Stomach smooth muscle (tissue), 2 donors: ENCODE measurements around the gene SRPX.

Experiments
- H3K27ac ChIP-seq: one replicate; pipeline ENCODE4 v1.7.0; 2013; ENCODE audit warnings: mild to moderate bottlenecking, low read length, inconsistent platforms
- H3K27me3 ChIP-seq, 2 donors: one replicate each; pipeline ENCODE4 v1.7.0; 2013; ENCODE audit warnings: low read length in 2 of 2; ENCODE audit not compliant: insufficient read depth in 2 of 2, control insufficient read depth in 1 of 2
- H3K36me3 ChIP-seq, 2 donors: one replicate each; pipeline ENCODE4 v1.7.0; 2013; ENCODE audit warnings: low read length in 2 of 2; ENCODE audit not compliant: control insufficient read depth in 2 of 2, insufficient read depth in 2 of 2
- H3K4me1 ChIP-seq: one replicate; pipeline ENCODE4 v1.7.0; 2013; ENCODE audit warnings: low read length; ENCODE audit not compliant: control insufficient read depth, insufficient read depth
- H3K4me3 ChIP-seq, 2 donors: one replicate each; pipeline ENCODE4 v1.7.0; 2013; ENCODE audit warnings: low read length in 2 of 2
- H3K9ac ChIP-seq, 2 donors: one replicate each; pipeline ENCODE4 v1.7.0; 2013; ENCODE audit warnings: low read length in 2 of 2, mild to moderate bottlenecking in 1 of 2
- H3K9me3 ChIP-seq, 2 donors: one replicate each; pipeline ENCODE4 v1.7.0; 2013; ENCODE audit warnings: low read length in 2 of 2; ENCODE audit not compliant: control insufficient read depth in 2 of 2
- donor health status: healthy.
- donor health status: Pancreatic carcinoma.

SRPX gene, protein sequence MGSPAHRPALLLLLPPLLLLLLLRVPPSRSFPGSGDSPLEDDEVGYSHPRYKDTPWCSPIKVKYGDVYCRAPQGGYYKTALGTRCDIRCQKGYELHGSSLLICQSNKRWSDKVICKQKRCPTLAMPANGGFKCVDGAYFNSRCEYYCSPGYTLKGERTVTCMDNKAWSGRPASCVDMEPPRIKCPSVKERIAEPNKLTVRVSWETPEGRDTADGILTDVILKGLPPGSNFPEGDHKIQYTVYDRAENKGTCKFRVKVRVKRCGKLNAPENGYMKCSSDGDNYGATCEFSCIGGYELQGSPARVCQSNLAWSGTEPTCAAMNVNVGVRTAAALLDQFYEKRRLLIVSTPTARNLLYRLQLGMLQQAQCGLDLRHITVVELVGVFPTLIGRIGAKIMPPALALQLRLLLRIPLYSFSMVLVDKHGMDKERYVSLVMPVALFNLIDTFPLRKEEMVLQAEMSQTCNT

DNA sequence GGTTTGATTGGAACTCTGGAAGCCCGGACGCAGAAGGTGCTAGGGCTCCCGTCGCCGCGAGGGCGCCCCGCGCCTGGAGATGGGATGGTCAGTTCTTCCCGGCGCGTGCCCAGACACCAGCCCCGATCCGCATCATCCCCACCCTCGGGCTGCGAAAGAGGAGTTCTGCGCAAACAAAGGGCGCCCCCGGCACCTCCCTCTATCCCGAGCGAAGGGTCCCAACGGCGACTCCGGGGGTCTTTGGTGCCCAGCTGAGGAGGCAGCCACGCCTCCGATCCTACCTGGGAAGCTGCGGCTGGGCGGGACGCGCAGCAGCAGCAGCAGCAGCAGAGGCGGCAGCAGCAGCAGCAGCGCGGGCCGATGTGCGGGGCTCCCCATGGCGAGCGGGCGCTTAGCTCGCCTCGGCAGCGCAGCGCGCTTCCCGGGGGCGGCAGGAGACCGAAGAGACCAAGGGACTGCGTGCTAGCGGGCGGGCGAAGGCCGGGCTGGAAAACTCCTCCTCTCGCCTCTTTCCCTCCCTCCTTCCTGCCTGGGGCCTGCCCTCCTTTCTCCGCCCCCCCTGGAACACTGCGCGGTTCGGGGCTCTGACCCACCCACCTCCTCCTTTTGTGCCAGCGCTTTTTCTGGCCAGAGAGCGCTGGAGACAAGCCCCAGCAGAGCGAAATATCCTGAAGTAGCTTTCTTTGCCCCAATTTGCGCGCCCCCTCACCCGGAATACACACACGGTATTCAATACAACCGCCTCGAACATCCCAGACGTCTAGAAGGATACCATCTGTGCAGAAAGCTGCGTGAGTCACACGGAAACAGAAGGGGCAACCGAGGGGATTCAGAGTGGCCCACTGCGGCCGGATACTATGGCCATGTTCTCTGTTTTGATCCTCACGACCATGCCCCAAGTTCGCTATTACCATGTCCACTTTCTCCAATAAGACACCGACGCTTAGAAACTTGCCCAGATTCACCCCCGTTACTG lies at the start of gene SRPX:
TSS of gene SRPX (minus strand) at position 457 of the 976 bp plus-strand sequence. CDS start at position 378, 79 bp downstream.
- H3K4me3 ChIP-seq, result peak within 1 kb of the TSS; percentile 72
- peak within 1 kb of the TSS; percentile 21 to 53 for H3K9ac ChIP-seq
- no peaks in the 10 kb centered on the region for H3K9me3 ChIP-seq
- no peaks in the 10 kb centered on the region for H3K36me3 ChIP-seq
- H3K4me1 ChIP-seq, result peaks cover 9% of the 10 kb centered on the region
- peaks cover 0 to 10% of the 10 kb centered on the region in 2 donors for H3K27me3 ChIP-seq
- H3K27ac ChIP-seq, result no peak within 1 kb of the TSS

DNA sequence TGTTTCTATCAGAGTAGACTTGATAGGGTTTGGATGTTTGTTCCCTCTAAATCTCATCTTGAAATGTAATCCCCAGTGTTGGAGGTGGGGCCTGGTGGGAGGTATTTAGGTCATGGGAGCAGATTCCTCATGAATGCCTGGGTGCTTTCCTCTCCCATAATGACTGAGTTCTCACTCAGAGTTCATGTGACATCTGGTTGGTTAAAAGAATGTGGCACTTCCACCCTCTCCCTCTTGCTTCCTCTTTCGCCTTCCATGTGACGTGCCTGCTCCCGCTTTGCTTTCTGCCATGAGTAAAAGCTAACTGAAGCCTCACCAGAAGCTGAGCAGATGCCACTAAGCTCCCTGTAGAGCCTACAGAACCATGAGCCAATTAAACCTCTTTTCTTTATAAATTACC lies 47.3 kb upstream of the SRPX start:
- H3K9ac ChIP-seq, result no peak overlapping the region
- no peak overlapping the region for H3K4me3 ChIP-seq
- no peaks in the 10 kb centered on the region for H3K4me1 ChIP-seq
- H3K36me3 ChIP-seq, result no peaks in the 10 kb centered on the region
- H3K27me3 ChIP-seq, result no peaks in the 10 kb centered on the region
- no peaks in the 10 kb centered on the region for H3K9me3 ChIP-seq
- H3K27ac ChIP-seq, result no peak overlapping the region

DNA sequence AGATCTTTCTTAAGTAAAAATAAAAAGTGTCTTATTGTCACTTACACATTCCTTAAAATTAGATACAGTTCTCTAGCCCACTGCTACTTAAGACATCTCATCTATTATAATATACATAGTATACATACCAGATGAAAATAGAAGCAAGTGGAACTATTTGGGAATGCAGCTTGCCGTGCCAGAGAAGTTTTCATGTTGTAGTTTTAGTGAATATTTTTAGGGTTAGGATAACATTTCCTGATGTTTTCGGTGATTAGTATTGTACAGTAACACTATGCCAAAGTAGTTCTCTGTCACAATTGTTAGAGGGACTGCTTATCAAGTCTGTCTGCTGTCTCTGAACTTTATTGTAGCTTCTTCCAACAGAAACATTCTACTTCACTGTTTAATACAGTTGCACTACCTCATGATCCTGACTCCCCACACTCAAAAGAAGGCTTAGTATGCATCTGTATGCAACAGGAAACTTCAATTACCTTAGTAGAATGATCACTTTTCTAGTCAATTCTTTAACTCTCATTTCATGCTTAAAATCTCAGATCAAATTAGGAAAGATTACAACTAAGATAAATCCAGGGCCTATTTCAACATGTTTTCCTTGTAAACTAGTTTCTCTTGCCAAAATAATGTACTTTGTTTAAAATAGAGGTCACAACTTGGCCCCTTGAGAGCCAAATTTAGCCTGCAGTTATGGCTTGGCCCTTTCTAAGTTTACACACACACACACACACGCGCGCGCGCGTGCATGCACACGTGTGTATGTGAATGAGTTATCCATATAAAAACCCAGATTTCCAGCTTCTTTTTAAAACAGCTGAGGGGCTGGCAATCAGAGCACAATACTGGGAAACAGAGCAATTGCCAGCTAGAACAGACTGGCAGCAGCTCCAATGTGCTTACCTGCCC lies 42.3 kb upstream of the SRPX start:
- Histone ChIP-seq H3K36me3 (no peaks in the 10 kb centered on the region), H3K27me3 (no peaks in the 10 kb centered on the region), H3K9ac (no peak overlapping the region), H3K4me1 (no peaks in the 10 kb centered on the region), H3K27ac (no peak overlapping the region), H3K4me3 (no peak overlapping the region), H3K9me3 (no peaks in the 10 kb centered on the region)

DNA sequence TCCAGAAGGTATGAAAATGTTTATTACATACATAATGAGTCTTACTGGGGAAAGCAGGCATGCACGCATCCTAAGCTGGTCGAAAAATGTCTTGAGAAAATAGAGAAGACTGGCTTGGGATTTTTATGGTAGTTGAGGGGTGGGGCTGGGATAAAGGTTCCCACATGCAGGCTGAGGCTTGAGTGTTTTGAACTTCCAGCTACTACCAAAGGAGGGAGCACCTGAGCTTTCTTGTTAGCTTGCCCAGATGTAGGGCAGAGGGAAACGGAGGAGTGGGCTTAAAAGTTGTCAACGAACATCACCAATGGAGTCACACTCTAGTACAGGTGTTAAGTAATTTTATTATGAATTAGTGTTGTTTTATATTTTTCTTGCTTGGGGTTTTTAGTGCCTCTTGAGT lies 39.6 kb upstream of the SRPX start:
- H3K27ac ChIP-seq, result no peak overlapping the region
- no peaks in the 10 kb centered on the region for H3K36me3 ChIP-seq
- no peak overlapping the region for H3K4me3 ChIP-seq
- no peak overlapping the region for H3K9ac ChIP-seq
- H3K4me1 ChIP-seq, result no peaks in the 10 kb centered on the region
- H3K9me3 ChIP-seq, result no peaks in the 10 kb centered on the region
- peaks cover 0 to 3% of the 10 kb centered on the region in 2 donors for H3K27me3 ChIP-seq

DNA sequence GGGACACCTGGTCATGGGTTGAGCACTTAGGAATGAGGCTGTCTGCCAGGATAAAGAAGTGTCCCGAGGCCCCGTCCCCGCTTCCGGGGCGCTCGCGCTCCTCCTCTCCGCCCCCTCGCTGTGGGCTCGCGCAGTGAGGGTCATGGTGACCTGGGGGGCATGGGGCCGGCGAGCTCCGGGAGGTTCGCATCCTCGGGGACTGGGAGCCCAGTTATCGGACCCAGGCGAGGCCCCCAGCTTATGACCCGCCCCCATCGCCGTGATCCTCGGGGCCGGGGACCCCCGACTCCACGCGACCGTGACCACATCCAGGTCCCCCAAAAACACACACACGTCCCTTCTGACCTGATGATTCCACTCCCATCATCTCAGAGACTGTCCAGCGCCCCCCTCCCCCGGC lies 35.3 kb upstream of the SRPX start:
- Histone ChIP-seq H3K9me3 (no peaks in the 10 kb centered on the region), H3K4me1 (no peaks in the 10 kb centered on the region), H3K4me3 (no peak overlapping the region), H3K27me3 (peaks cover 0 to 3% of the 10 kb centered on the region in 2 donors), H3K36me3 (no peaks in the 10 kb centered on the region), H3K27ac (no peak overlapping the region), H3K9ac (no peak overlapping the region)

DNA sequence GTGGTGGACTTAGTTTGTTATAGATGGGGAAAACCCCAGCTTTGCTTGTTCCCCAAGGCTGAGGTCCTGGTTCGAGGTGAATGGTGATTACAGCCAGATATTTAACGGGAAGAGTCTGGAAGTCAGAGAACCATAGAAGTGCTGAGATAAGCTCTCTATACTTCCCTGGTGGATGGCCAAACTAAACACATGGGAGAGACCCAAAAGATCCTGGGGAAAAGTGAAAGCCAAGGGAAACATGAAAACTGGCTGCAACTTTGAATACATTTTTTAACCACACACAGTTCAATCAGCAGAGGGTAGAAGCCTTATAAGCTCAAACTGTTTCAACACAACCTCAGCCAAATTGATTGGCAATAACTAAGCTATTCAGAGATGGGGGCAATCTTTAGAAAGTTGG lies 29.3 kb upstream of the SRPX start:
- Histone ChIP-seq H3K9ac (no peak overlapping the region), H3K27ac (no peak overlapping the region), H3K9me3 (no peaks in the 10 kb centered on the region), H3K4me1 (no peaks in the 10 kb centered on the region), H3K27me3 (no peaks in the 10 kb centered on the region), H3K4me3 (no peak overlapping the region), H3K36me3 (no peaks in the 10 kb centered on the region)

DNA sequence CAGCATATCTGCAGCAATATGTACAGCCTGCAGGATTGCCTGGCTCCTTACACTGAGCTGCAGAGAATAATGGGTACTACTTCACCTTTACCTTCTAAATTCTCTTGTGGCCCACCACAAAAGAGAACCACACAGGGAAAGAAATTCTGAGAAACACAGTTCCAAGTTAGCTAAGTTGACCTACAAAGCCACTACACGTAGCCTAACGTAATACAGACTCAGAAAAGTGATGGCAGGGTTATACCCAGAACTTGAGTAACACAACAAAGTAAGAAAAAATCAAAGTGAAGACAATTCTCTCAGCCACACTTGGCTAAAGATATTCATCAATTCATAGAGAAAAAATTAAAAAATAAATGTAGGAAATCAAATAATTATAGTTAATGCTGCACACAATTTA lies 26.4 kb upstream of the SRPX start:
- Histone ChIP-seq H3K27ac (no peak overlapping the region), H3K9me3 (no peaks in the 10 kb centered on the region), H3K4me1 (no peaks in the 10 kb centered on the region), H3K4me3 (no peak overlapping the region), H3K9ac (no peak overlapping the region), H3K36me3 (no peaks in the 10 kb centered on the region), H3K27me3 (no peaks in the 10 kb centered on the region)

DNA sequence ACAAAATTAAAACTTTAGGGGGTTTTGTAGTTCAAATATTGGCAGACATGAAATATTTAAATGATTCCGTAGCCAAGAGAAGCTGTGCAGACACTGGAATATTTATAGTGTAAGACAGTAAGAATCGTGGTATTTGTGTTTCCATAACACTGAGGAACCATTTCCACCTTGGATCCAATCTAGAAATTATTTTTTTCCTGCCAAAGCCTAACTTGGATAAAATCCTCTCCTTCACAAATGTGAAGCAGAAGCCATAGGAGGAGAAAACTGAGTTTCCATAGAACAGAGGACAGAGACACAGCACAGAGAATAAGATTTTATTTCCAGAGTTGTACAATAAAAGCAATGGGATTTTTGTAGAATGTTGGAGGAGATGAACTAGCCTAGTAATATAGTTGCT lies 19.9 kb upstream of the SRPX start:
- Histone ChIP-seq H3K27me3 (peaks cover 0 to 2% of the 10 kb centered on the region in 2 donors), H3K27ac (no peak overlapping the region), H3K9me3 (no peaks in the 10 kb centered on the region), H3K4me1 (no peaks in the 10 kb centered on the region), H3K9ac (no peak overlapping the region), H3K4me3 (no peak overlapping the region), H3K36me3 (no peaks in the 10 kb centered on the region)

DNA sequence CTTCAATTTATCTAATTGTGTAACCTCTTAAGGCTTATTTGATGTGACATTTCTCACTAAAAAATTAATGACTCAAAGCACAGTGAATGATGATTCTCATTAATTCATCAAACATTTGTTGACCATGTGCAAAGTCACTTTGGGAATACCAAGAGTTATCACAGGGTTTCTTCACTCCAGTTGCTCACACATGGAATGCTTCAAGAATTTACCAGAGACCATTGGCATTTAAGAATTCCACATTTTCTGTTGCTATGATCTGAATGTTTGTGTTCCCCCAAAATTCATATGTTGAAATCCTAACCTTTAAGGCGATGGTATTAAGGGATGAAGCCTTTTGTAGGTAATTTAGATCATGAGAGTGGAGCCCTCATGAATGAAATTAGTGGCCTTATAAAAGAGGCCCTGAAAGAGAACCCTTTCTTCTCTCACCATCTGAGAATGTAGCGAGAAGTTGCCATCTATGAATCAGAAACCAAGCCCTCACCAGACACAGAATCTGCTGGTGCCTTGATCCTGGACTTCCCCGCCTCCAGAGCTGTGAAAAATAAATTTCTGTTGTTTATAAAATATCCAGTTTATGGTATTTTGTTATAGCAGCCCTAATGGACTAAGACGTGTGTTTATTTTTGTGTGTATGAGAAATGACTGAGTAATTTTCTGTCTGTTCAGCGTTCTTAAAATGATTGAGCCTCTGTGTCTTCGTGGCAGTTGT lies 16.4 kb upstream of the SRPX start:
- H3K4me3 ChIP-seq, result no peak overlapping the region
- H3K36me3 ChIP-seq, result no peaks in the 10 kb centered on the region
- H3K9me3 ChIP-seq, result no peaks in the 10 kb centered on the region
- H3K4me1 ChIP-seq, result peaks cover 3% of the 10 kb centered on the region
- no peak overlapping the region for H3K9ac ChIP-seq
- H3K27ac ChIP-seq, result no peak overlapping the region
- peaks cover 0 to 2% of the 10 kb centered on the region in 2 donors for H3K27me3 ChIP-seq
